Trophoblast cell (in vitro differentiated cells and primary cell): Measurements from ENCODE around the gene TMEM174. TPM values are rescaled to one million over a fixed set of nuclear protein-coding genes. Genes with fewer than 3 reads are reported as not detected.

Experiments used
- DNase-seq, 2 donors: peaks; one replicate each; pipeline ENCODE4 v3.0.0-alpha.2; 2016
- H2AFZ ChIP-seq: 2 replicates; pipeline ENCODE4 v1.6.1; 2013; ENCODE audit warnings: low read length, moderate library complexity, mild to moderate bottlenecking; ENCODE audit not compliant: insufficient read depth, poor library complexity
- H2AK5ac ChIP-seq: 2 replicates; pipeline ENCODE4 v1.6.1; 2013; ENCODE audit warnings: mild to moderate bottlenecking, low read length
- H2BK120ac ChIP-seq: 2 replicates; pipeline ENCODE4 v1.6.1; 2013; ENCODE audit warnings: low read length, mild to moderate bottlenecking, moderate library complexity; ENCODE audit not compliant: insufficient read depth, poor library complexity
- H2BK12ac ChIP-seq: 2 replicates; pipeline ENCODE4 v1.6.1; 2013; ENCODE audit warnings: mild to moderate bottlenecking, low read length, moderate library complexity
- H2BK5ac ChIP-seq: 2 replicates; pipeline ENCODE4 v1.6.1; 2013; ENCODE audit warnings: low read length, low read depth, moderate library complexity, mild to moderate bottlenecking; ENCODE audit not compliant: poor library complexity
- H3K14ac ChIP-seq: 2 replicates; pipeline ENCODE4 v1.6.1; 2013; ENCODE audit warnings: mild to moderate bottlenecking, low read length
- H3K18ac ChIP-seq: 2 replicates; pipeline ENCODE4 v1.6.1; 2013; ENCODE audit warnings: mild to moderate bottlenecking, low read length
- H3K23ac ChIP-seq: 2 replicates; pipeline ENCODE4 v1.6.1; 2013; ENCODE audit warnings: low read length
- H3K27ac ChIP-seq: 2 replicates; pipeline ENCODE4 v1.5.1; 2013; ENCODE audit warnings: low read depth, mild to moderate bottlenecking, inconsistent platforms, low read length, moderate library complexity
- H3K27me3 ChIP-seq: 2 replicates; pipeline ENCODE4 v1.6.1; 2013; ENCODE audit warnings: inconsistent platforms, mild to moderate bottlenecking, low read length, moderate library complexity; ENCODE audit not compliant: insufficient read depth
- H3K36me3 ChIP-seq, 2 experiments: 1 replicate in 1 of 2; 2 replicates in 1 of 2; pipeline ENCODE4 v1.6.1; 2013; ENCODE audit warnings: low read length in 2 of 2, mild to moderate bottlenecking in 2 of 2, moderate library complexity in 1 of 2; ENCODE audit not compliant: insufficient read depth in 2 of 2, control insufficient read depth in 1 of 2
- H3K4ac ChIP-seq: 2 replicates; pipeline ENCODE4 v1.6.1; 2013; ENCODE audit warnings: low read depth, mild to moderate bottlenecking, low read length, moderate library complexity
- H3K4me1 ChIP-seq, 2 experiments: 1 replicate in 1 of 2; 2 replicates in 1 of 2; pipeline ENCODE4 v1.6.1; 2013; ENCODE audit warnings: low read length in 2 of 2, mild to moderate bottlenecking in 2 of 2, moderate library complexity in 1 of 2; ENCODE audit not compliant: insufficient read depth in 2 of 2, control insufficient read depth in 1 of 2
- H3K4me2 ChIP-seq: 2 replicates; pipeline ENCODE4 v1.6.1; 2013; ENCODE audit warnings: inconsistent platforms, mild to moderate bottlenecking, low read length, moderate library complexity
- H3K4me3 ChIP-seq: 2 replicates; pipeline ENCODE4 v1.5.1; 2013; ENCODE audit warnings: mild to moderate bottlenecking, low read depth, low read length, inconsistent platforms
- H3K79me1 ChIP-seq: one replicate; pipeline ENCODE4 v1.6.1; 2013; ENCODE audit warnings: low read length
- H3K79me2 ChIP-seq: 2 replicates; pipeline ENCODE4 v1.6.1; 2013; ENCODE audit warnings: low read length, mild to moderate bottlenecking; ENCODE audit not compliant: control insufficient read depth, insufficient read depth, poor library complexity
- H3K9ac ChIP-seq: 2 replicates; pipeline ENCODE4 v1.6.1; 2013; ENCODE audit warnings: mild to moderate bottlenecking, low read length
- H3K9me3 ChIP-seq: 2 replicates; pipeline ENCODE4 v1.6.1; 2013; ENCODE audit warnings: low read depth, mild to moderate bottlenecking, control low read depth, inconsistent platforms, low read length; ENCODE audit not compliant: insufficient read depth
- H4K12ac ChIP-seq: 2 replicates; pipeline ENCODE4 v1.6.1; 2013; ENCODE audit warnings: low read depth, mild to moderate bottlenecking, low read length, moderate library complexity
- H4K8ac ChIP-seq: 2 replicates; pipeline ENCODE4 v1.6.1; 2013; ENCODE audit warnings: low read depth, mild to moderate bottlenecking, low read length, moderate library complexity
- H4K91ac ChIP-seq: one replicate; pipeline ENCODE4 v1.6.1; 2013; ENCODE audit warnings: low read depth, mild to moderate bottlenecking, low read length, moderate library complexity
- WGBS: extraction: QIAGEN DNeasy Blood & Tissue Kit; methylation state at CpG from one replicate; pipeline ENCODE4 v1.1.7; 2013; ENCODE audit warnings: missing lambda C conversion rate; ENCODE audit not compliant: insufficient read length, insufficient coverage; ENCODE audit errors: extremely low coverage; 5-methylcytosine and 5-hydroxymethylcytosine counted together
- polyA plus RNA-seq: library from polyadenylated mRNA; stranded (reverse); fragments of 200-250 nt; gene quantifications from 2 replicates; pipeline ENCODE4 v1.2.3, GENCODE V29; 2013

TMEM174 gene, protein sequence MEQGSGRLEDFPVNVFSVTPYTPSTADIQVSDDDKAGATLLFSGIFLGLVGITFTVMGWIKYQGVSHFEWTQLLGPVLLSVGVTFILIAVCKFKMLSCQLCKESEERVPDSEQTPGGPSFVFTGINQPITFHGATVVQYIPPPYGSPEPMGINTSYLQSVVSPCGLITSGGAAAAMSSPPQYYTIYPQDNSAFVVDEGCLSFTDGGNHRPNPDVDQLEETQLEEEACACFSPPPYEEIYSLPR
- not detected in 2 replicates for polyA plus RNA-seq

- Histone ChIP-seq H2BK5ac (no peak within 1 kb of the TSS), H3K9ac (no peak within 1 kb of the TSS), H3K36me3 (no peaks in the 10 kb centered on the region), H3K23ac (no peak within 1 kb of the TSS), H3K4me3 (peak within 1 kb of the TSS; percentile 16), H3K79me1 (no peaks in the 10 kb centered on the region), H3K27ac (no peak within 1 kb of the TSS), H4K91ac (no peak within 1 kb of the TSS), H3K4me1 (no peaks in the 10 kb centered on the region), H2BK12ac (no peak within 1 kb of the TSS), H3K4me2 (no peak within 1 kb of the TSS), H3K27me3 (no peaks in the 10 kb centered on the region), H2AK5ac (no peak within 1 kb of the TSS), H3K14ac (no peak within 1 kb of the TSS), H3K18ac (no peak within 1 kb of the TSS), H4K8ac (no peak within 1 kb of the TSS), H3K9me3 (no peaks in the 10 kb centered on the region), H4K12ac (no peak within 1 kb of the TSS), H3K79me2 (no peaks in the 10 kb centered on the region), H2AFZ (no peak within 1 kb of the TSS), H2BK120ac (no peak within 1 kb of the TSS), H3K4ac (no peak within 1 kb of the TSS)
- WGBS, result no CpG with 5 or more reads among the region's 5 CpGs
- no peak for DNase-seq
These were observed at the start of gene TMEM174 for GRCh38 chr5:73172951-73173350. Gene TMEM174 (plus strand): TSS chr5:73173193. CDS start chr5:73173244, 51 bp downstream.

- Histone ChIP-seq H2AK5ac (no peak overlapping the region), H3K36me3 (no peaks in the 10 kb centered on the region), H3K27me3 (no peaks in the 10 kb centered on the region), H2BK120ac (no peak overlapping the region), H3K79me2 (no peaks in the 10 kb centered on the region), H4K8ac (no peak overlapping the region), H3K9me3 (no peaks in the 10 kb centered on the region), H3K9ac (no peak overlapping the region), H2AFZ (no peak overlapping the region), H3K4me2 (no peak overlapping the region), H3K18ac (no peak overlapping the region), H3K4me1 (peaks cover 0 to 6% of the 10 kb centered on the region in 2 experiments), H2BK5ac (no peak overlapping the region), H3K14ac (no peak overlapping the region), H3K4me3 (no peak overlapping the region), H4K12ac (no peak overlapping the region), H2BK12ac (no peak overlapping the region), H4K91ac (no peak overlapping the region), H3K79me1 (peaks cover 2% of the 10 kb centered on the region), H3K4ac (no peak overlapping the region), H3K27ac (no peak overlapping the region), H3K23ac (no peak overlapping the region)
- WGBS, result no CpG with 5 or more reads among the region's 4 CpGs
- no peak for DNase-seq
These were observed 47.7 kb upstream of the TMEM174 start for GRCh38 chr5:73125289-73125688.

- WGBS, result no CpG with 5 or more reads among the region's 4 CpGs
- no peak overlapping the region for H2BK12ac ChIP-seq
- no peaks in the 10 kb centered on the region for H3K27me3 ChIP-seq
- H3K36me3 ChIP-seq, result no peaks in the 10 kb centered on the region
- no peak overlapping the region for H3K4ac ChIP-seq
- H3K79me2 ChIP-seq, result no peaks in the 10 kb centered on the region
- no peak overlapping the region for H4K8ac ChIP-seq
- no peak overlapping the region for H2BK120ac ChIP-seq
- H2AK5ac ChIP-seq, result no peak overlapping the region
- H3K79me1 ChIP-seq, result no peaks in the 10 kb centered on the region
- no peak overlapping the region for H2AFZ ChIP-seq
- no peak overlapping the region for H2BK5ac ChIP-seq
- no peak overlapping the region for H3K27ac ChIP-seq
- H3K9ac ChIP-seq, result no peak overlapping the region
- no peak overlapping the region for H3K18ac ChIP-seq
- DNase-seq, result no peak
- H3K4me1 ChIP-seq, result peaks cover 0 to 2% of the 10 kb centered on the region in 2 experiments
- H4K91ac ChIP-seq, result no peak overlapping the region
- H3K23ac ChIP-seq, result no peak overlapping the region
- H3K4me3 ChIP-seq, result no peak overlapping the region
- H3K9me3 ChIP-seq, result no peaks in the 10 kb centered on the region
- no peak overlapping the region for H3K14ac ChIP-seq
- no peak overlapping the region for H3K4me2 ChIP-seq
- H4K12ac ChIP-seq, result no peak overlapping the region
These were observed 46.6 kb upstream of the TMEM174 start for GRCh38 chr5:73126381-73126780.

DNA sequence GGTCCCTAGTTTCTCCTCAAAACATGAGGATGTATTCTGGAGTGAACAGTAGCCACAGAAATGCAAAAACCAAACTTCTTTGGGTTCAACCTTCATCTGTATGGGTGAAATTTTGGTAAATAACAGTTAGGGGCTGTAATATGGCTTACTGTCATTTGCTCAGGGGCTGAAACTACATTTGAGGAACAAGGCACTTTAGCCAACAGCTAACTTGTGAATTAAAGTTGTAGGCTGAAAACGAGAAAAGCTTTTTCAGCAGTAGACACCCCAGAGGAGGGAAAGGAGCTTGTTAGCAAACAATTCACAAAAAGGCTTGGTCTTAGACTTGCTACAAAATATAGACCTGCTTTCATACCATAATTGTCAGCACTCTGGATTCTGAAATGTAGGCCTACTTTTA, 46.0 kb upstream of the TMEM174 start:
- H3K4me3 ChIP-seq, result no peak overlapping the region
- no peaks in the 10 kb centered on the region for H3K36me3 ChIP-seq
- DNase-seq, result no peak
- no peak overlapping the region for H3K9ac ChIP-seq
- H2BK12ac ChIP-seq, result no peak overlapping the region
- H3K23ac ChIP-seq, result no peak overlapping the region
- H3K79me1 ChIP-seq, result no peaks in the 10 kb centered on the region
- H2BK120ac ChIP-seq, result no peak overlapping the region
- no peak overlapping the region for H2AK5ac ChIP-seq
- H4K12ac ChIP-seq, result no peak overlapping the region
- H3K4ac ChIP-seq, result no peak overlapping the region
- H3K18ac ChIP-seq, result no peak overlapping the region
- no peak overlapping the region for H3K14ac ChIP-seq
- no peaks in the 10 kb centered on the region for H3K27me3 ChIP-seq
- no peak overlapping the region for H3K27ac ChIP-seq
- no peaks in the 10 kb centered on the region for H3K9me3 ChIP-seq
- H4K91ac ChIP-seq, result no peak overlapping the region
- no peak overlapping the region for H2BK5ac ChIP-seq
- no peak overlapping the region for H3K4me2 ChIP-seq
- H3K4me1 ChIP-seq, result peaks cover 0 to 2% of the 10 kb centered on the region in 2 experiments
- no peak overlapping the region for H2AFZ ChIP-seq
- H4K8ac ChIP-seq, result no peak overlapping the region
- WGBS, result no CpG with 5 or more reads among the region's 1 CpG
- no peaks in the 10 kb centered on the region for H3K79me2 ChIP-seq
